GM19035 (cell line): ENCODE measurements around the gene C5orf22.
"Not testable (repeated sequence)": the region's sequence is repeated elsewhere in the genome, so short reads cannot be mapped to it uniquely, and the experiment has no call there.

Experiments
- ATAC-seq: cut with Tn5 transposase; IDR thresholded peaks from one replicate; pipeline ENCODE4 v1.9.1; 2021; ENCODE audit not compliant: unreplicated experiment

C5orf22 gene

DNA sequence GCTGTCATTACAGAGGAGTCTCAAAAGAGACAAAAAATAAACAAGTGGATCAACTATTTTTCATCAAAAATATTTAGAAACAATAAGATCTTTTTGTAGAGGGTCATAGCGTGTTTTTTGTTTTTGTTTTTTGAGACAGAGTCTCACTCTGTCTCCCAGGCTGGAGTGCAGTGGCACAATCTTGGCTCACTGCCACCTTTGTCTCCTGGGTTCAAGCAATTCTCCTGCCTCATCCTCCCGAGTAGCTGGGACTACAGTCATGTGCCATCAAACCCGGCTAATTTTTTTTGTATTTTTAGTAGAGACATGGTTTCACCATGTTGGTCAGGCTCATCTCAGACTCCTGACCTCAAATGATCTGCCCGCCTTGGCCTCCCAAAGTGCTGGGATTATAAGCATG, 70.2 kb downstream of the C5orf22 start:
- not testable (repeated sequence) for ATAC-seq

GRCh38 chr5:31604240-31604639, 72.1 kb downstream of the C5orf22 start:
- no peak for ATAC-seq

- ATAC-seq, result no peak
Measured at GRCh38 chr5:31604644-31605043, 72.5 kb downstream of the C5orf22 start.
